HEK293 (cell line): ENCODE results near the gene TTC9C.
"Not testable (repeated sequence)": the region's sequence is repeated elsewhere in the genome, so short reads cannot be mapped to it uniquely, and the experiment has no call there.

Experiments
- CTCF ChIA-PET: fragments of 350-600 bp; formaldehyde crosslinking; extraction: SDS; loops from one replicate; lab custom pipeline; 2021; ENCODE audit warnings: antibody characterized with exemption; lab: Yijun Ruan, JAX
- POLR2A ChIA-PET: fragments of 300-600 bp; formaldehyde crosslinking; extraction: SDS; loops from one replicate; lab custom pipeline; 2020; ENCODE audit warnings: antibody characterized with exemption, inconsistent platforms; lab: Yijun Ruan, JAX
- H3K27ac ChIP-seq: fragments of 200-500 bp; sonication (Bioruptor generic); 2 replicates; pipeline ENCODE4 v1.5.1; 2014; ENCODE audit warnings: low read depth, low read length, control low read depth, inconsistent platforms; ENCODE audit errors: extremely low read depth
- H3K36me3 ChIP-seq, 2 experiments: fragments of 200-500 bp in 1 of 2; sonication (Bioruptor generic) in 1 of 2; 1 replicate in 1 of 2; 2 replicates in 1 of 2; pipeline ENCODE4 v1.5.1; 2014 to 2017; ENCODE audit warnings: inconsistent platforms in 2 of 2, low read length in 2 of 2; ENCODE audit not compliant: control insufficient read depth in 2 of 2, insufficient read depth in 1 of 2
- H3K4me1 ChIP-seq: fragments of 200-500 bp; sonication (Bioruptor generic); 2 replicates; pipeline ENCODE4 v1.5.1; 2014; ENCODE audit warnings: mild to moderate bottlenecking, low read length, inconsistent platforms; ENCODE audit not compliant: control insufficient read depth, insufficient read depth
- H3K4me3 ChIP-seq: 2 replicates; pipeline ENCODE4 v1.5.1; 2011; ENCODE audit warnings: low read depth, mild to moderate bottlenecking, control low read depth, low read length, moderate library complexity
- H3K9me3 ChIP-seq: fragments of 200-500 bp; sonication (Bioruptor generic); 2 replicates; pipeline ENCODE4 v1.5.1; 2014; ENCODE audit warnings: low read depth, low read length, inconsistent platforms; ENCODE audit not compliant: control insufficient read depth, insufficient read depth
- ATF2 ChIP-seq: fragments of 450-650 bp; formaldehyde crosslinking; IDR thresholded peaks from 2 replicates; pipeline ENCODE4 v1.5.1; 2016; ENCODE audit warnings: missing biosample characterization, missing genetic modification characterization, low read depth
- GLIS1 ChIP-seq: fragments of 450-650 bp; formaldehyde crosslinking; IDR thresholded peaks from 2 replicates; pipeline ENCODE4 v1.5.1; 2016; ENCODE audit warnings: missing biosample characterization, missing genetic modification characterization
- KLF8 ChIP-seq: fragments of 450-650 bp; formaldehyde crosslinking; IDR thresholded peaks from 2 replicates; pipeline ENCODE4 v1.5.1; 2016; ENCODE audit warnings: missing biosample characterization, missing genetic modification characterization
- OVOL3 ChIP-seq: fragments of 450-650 bp; formaldehyde crosslinking; IDR thresholded peaks from 2 replicates; pipeline ENCODE4 v1.5.1; 2016; ENCODE audit warnings: missing biosample characterization, missing genetic modification characterization
- PRDM10 ChIP-seq: fragments of 450-650 bp; formaldehyde crosslinking; IDR thresholded peaks from 2 replicates; pipeline ENCODE4 v1.5.1; 2016; ENCODE audit warnings: missing biosample characterization, missing genetic modification characterization
- REST ChIP-seq: fragments of 450-650 bp; formaldehyde crosslinking; IDR thresholded peaks from 2 replicates; pipeline ENCODE4 v1.5.1; 2016; ENCODE audit warnings: missing biosample characterization, missing genetic modification characterization
- SP7 ChIP-seq: fragments of 450-650 bp; formaldehyde crosslinking; IDR thresholded peaks from 2 replicates; pipeline ENCODE4 v1.5.1; 2016; ENCODE audit warnings: missing biosample characterization, missing genetic modification characterization
- WT1 ChIP-seq: fragments of 450-650 bp; formaldehyde crosslinking; IDR thresholded peaks from 2 replicates; pipeline ENCODE4 v1.5.1; 2016; ENCODE audit warnings: missing biosample characterization, missing genetic modification characterization
- YY1 ChIP-seq: fragments of 450-650 bp; formaldehyde crosslinking; IDR thresholded peaks from 2 replicates; pipeline ENCODE4 v1.5.1; 2018; ENCODE audit warnings: missing biosample characterization, missing genetic modification characterization
- ZBTB21 ChIP-seq: fragments of 450-650 bp; formaldehyde crosslinking; IDR thresholded peaks from 2 replicates; pipeline ENCODE4 v1.5.1; 2017; ENCODE audit warnings: missing biosample characterization, missing genetic modification characterization
- ZEB2 ChIP-seq: fragments of 450-650 bp; formaldehyde crosslinking; IDR thresholded peaks from 2 replicates; pipeline ENCODE4 v1.5.1; 2016; ENCODE audit warnings: missing biosample characterization, missing genetic modification characterization
- ZFHX2 ChIP-seq: fragments of 450-650 bp; formaldehyde crosslinking; conservative IDR thresholded peaks from 2 replicates; pipeline ENCODE4 v1.5.1; 2016; ENCODE audit warnings: missing biosample characterization, missing genetic modification characterization
- ZFP69B ChIP-seq: fragments of 450-650 bp; formaldehyde crosslinking; IDR thresholded peaks from 2 replicates; pipeline ENCODE4 v1.5.1; 2016; ENCODE audit warnings: missing biosample characterization, missing genetic modification characterization
- ZNF114 ChIP-seq: fragments of 450-650 bp; formaldehyde crosslinking; IDR thresholded peaks from 2 replicates; pipeline ENCODE4 v1.5.0; 2017; ENCODE audit warnings: missing biosample characterization, missing genetic modification characterization
- ZNF248 ChIP-seq: fragments of 450-650 bp; formaldehyde crosslinking; IDR thresholded peaks from 2 replicates; pipeline ENCODE4 v1.5.1; 2017; ENCODE audit warnings: missing biosample characterization, missing genetic modification characterization
- ZNF366 ChIP-seq: fragments of 450-650 bp; formaldehyde crosslinking; conservative IDR thresholded peaks from 2 replicates; pipeline ENCODE4 v1.5.1; 2016; ENCODE audit warnings: missing biosample characterization, missing genetic modification characterization
- ZNF398 ChIP-seq: fragments of 450-650 bp; formaldehyde crosslinking; IDR thresholded peaks from 2 replicates; pipeline ENCODE4 v1.5.1; 2017; ENCODE audit warnings: missing biosample characterization, missing genetic modification characterization
- ZNF600 ChIP-seq: fragments of 450-650 bp; formaldehyde crosslinking; IDR thresholded peaks from 2 replicates; pipeline ENCODE4 v1.5.1; 2016; ENCODE audit warnings: missing biosample characterization, missing genetic modification characterization
- ZNF629 ChIP-seq: fragments of 450-650 bp; formaldehyde crosslinking; IDR thresholded peaks from 2 replicates; pipeline ENCODE4 v1.5.1; 2017; ENCODE audit warnings: missing biosample characterization, missing genetic modification characterization
- ZNF654 ChIP-seq: fragments of 450-650 bp; formaldehyde crosslinking; IDR thresholded peaks from 2 replicates; pipeline ENCODE4 v1.5.1; 2016; ENCODE audit warnings: low read depth, missing biosample characterization, missing genetic modification characterization
- ZNF785 ChIP-seq: fragments of 450-650 bp; formaldehyde crosslinking; IDR thresholded peaks from 2 replicates; pipeline ENCODE4 v1.5.1; 2016; ENCODE audit warnings: missing biosample characterization, missing genetic modification characterization
- ZSCAN30 ChIP-seq: fragments of 450-650 bp; IDR thresholded peaks from 2 replicates; pipeline ENCODE4 v1.5.1; 2018; ENCODE audit warnings: missing biosample characterization, mild to moderate bottlenecking, missing genetic modification characterization, moderate library complexity

TTC9C gene

GRCh38 chr11:62688491-62688890, 39.8 kb upstream of the TTC9C start (continued):
- TF ChIP-seq REST (tag by site-specific recombination): no peak
- no peak for TF ChIP-seq YY1
- no peak for TF ChIP-seq ZSCAN30 (tag by site-specific recombination)
- TF ChIP-seq, all 188 proteins: peak for 0

GRCh38 chr11:62689421-62690183, 38.7 kb upstream of the TTC9C start, which contains the start of gene LRRN4CL:
TSS of gene LRRN4CL (minus strand) at chr11:62689530. CDS start at chr11:62688508, 1,022 bp downstream.
- POLR2A ChIA-PET: interaction anchor here (0.5 to 2.3 kb wide), 13 partner anchors 8 to 174 kb away, joined by 3 to 15 read pairs (median 4); partner anchors contain the start of genes B3GAT3, BSCL2, C11orf98 and CSKMT
- Histone ChIP-seq H3K9me3 (no peaks in the 10 kb centered on the region), H3K4me1 (no peaks in the 10 kb centered on the region), H3K36me3 (peaks cover 11 to 48% of the 10 kb centered on the region in 2 experiments; a peak in 2 of 3 replicates), H3K27ac (no peak within 1 kb of the TSS), H3K4me3 (no peak within 1 kb of the TSS)
- peak; percentile 54; the same call in 1 of the 2 replicates for TF ChIP-seq KLF8
- TF ChIP-seq ZNF629: peak; percentile 87
- TF ChIP-seq ZNF785 (tag by site-specific recombination): no peak
- 0 out of 2 replicates have a peak, but pooled peaks have one; percentile 11 for TF ChIP-seq ZFHX2 (tag by site-specific recombination)
- peak; percentile 25; the same call in 1 of the 2 replicates for TF ChIP-seq ATF2 (tag by site-specific recombination)
- TF ChIP-seq ZNF600 (tag by site-specific recombination): 0 out of 2 replicates have a peak, but pooled peaks have one; percentile 19
- TF ChIP-seq ZBTB21 (tag by site-specific recombination): peak; percentile 44; the same call in 1 of the 2 replicates
- TF ChIP-seq SP7 (tag by site-specific recombination): peak; percentile 36; the same call in 1 of the 2 replicates
- TF ChIP-seq PRDM10 (tag by site-specific recombination): peak; percentile 17; the same call in 1 of the 2 replicates
- TF ChIP-seq OVOL3 (tag by site-specific recombination): no peak
- TF ChIP-seq GLIS1: peak; percentile 28; the same call in 1 of the 2 replicates
- TF ChIP-seq ZEB2: 0 out of 2 replicates have a peak, but pooled peaks have one; percentile 44
- peak; percentile 35; the same call in 1 of the 2 replicates for TF ChIP-seq ZNF366 (tag by site-specific recombination)
- TF ChIP-seq WT1 (tag by site-specific recombination): 0 out of 2 replicates have a peak, but pooled peaks have one; percentile 72
- peak; percentile 65 for TF ChIP-seq ZNF398 (tag by site-specific recombination)
- TF ChIP-seq ZNF114 (tag by site-specific recombination): no peak
- TF ChIP-seq ZNF654 (tag by site-specific recombination): no peak
- 0 out of 2 replicates have a peak, but pooled peaks have one; percentile 15 for TF ChIP-seq ZFP69B (tag by site-specific recombination)
- TF ChIP-seq ZNF248 (tag by site-specific recombination): no peak
- CTCF ChIA-PET: interaction anchor here (0.5 to 2.3 kb wide), 7 partner anchors 9 to 294 kb away, joined by 3 to 9 read pairs (median 4); no protein-coding TSS in a partner anchor

GRCh38 chr11:62693624-62694023, 34.7 kb upstream of the TTC9C start:
- not testable (repeated sequence) for H3K9me3 ChIP-seq, H3K4me3 ChIP-seq, H3K4me1 ChIP-seq, H3K27ac ChIP-seq
- POLR2A ChIA-PET: interaction anchor here (0.7 to 2.0 kb wide), 6 partner anchors 22 to 102 kb away, joined by 3 to 12 read pairs (median 6); partner anchors contain the start of genes C11orf98, CSKMT, HNRNPUL2 and TUT1
- peaks cover 16 to 67% of the 10 kb centered on the region in 2 experiments; a peak in 2 of 3 replicates for H3K36me3 ChIP-seq
- CTCF ChIA-PET: interaction anchor here (0.7 to 6.8 kb wide), 10 partner anchors 10 to 300 kb away, joined by 3 to 46 read pairs (median 8); partner anchors contain the start of genes LBHD1, TUT1 and UQCC3
